Mucosa of descending colon (tissue), 3 donors: Measurements from ENCODE around the gene C17orf78. TPM values are rescaled to one million over a fixed set of nuclear protein-coding genes. Genes with fewer than 3 reads are reported as not detected.

Experiments used
- ATAC-seq: fragments of 200-7000 bp; cut with Tn5 transposase; one replicate; pipeline ENCODE4 v1.9.1; 2020; ENCODE audit warnings: mild to moderate bottlenecking, moderate library complexity
- DNase-seq, 3 donors: peaks; one replicate each; pipeline ENCODE4 v3.0.0-alpha.2; 2020
- H3K36me3 ChIP-seq: fragments of 200-600 bp; one replicate; pipeline ENCODE4 v1.8.0; 2021; ENCODE audit warnings: low read depth, mild to moderate bottlenecking
- H3K4me1 ChIP-seq: fragments of 200-600 bp; one replicate; pipeline ENCODE4 v1.8.0; 2021; ENCODE audit warnings: low read depth, mild to moderate bottlenecking
- H3K4me3 ChIP-seq: fragments of 200-600 bp; one replicate; pipeline ENCODE4 v1.8.0; 2021; ENCODE audit warnings: mild to moderate bottlenecking
- H3K9me3 ChIP-seq: fragments of 200-600 bp; one replicate; pipeline ENCODE4 v1.8.0; 2021; ENCODE audit warnings: mild to moderate bottlenecking
- intact Hi-C, 2 donors: fragments of 100-400 bp; cut with DNase I in 1 of 2; cut with micrococcal nuclease in 1 of 2; formaldehyde crosslinking; loops; one replicate each; pipeline versions ENCODE4 v1.11.0 to v1.11.1; 2022; cut with DNase I, micrococcal nuclease
- total RNA-seq, 3 donors: library from RNA; stranded (reverse); fragmentation: NEBNext Ultra II Directional in 2 of 3; extraction: Animal tissue kit (Norgen Biotek cat#: 25700) in 2 of 3; gene quantifications; one replicate each; pipeline versions ENCODE4 v1.2.1 to v1.2.4, GENCODE V29; 2021 to 2023
- TF ChIP-seq, protein P1 (sequence below): fragments of 200-600 bp; IDR thresholded peaks from one replicate; pipeline ENCODE4 v1.8.0; 2022; ENCODE audit warnings: antibody characterized with exemption, mild to moderate bottlenecking
- donor health status: DM: no; HTN: no; CAD: no; lungs with moderate emphysema.
- donor health status: DM: no; HTN: no; CAD: no.
- donor health status: DM: no; HTN: yes; CAD: no.

The C17orf78 gene
- total RNA-seq, 3 donors from 2014 or later, result not detected

GRCh38 chr17:37417852-37418251 lies 42.1 kb downstream of the C17orf78 start:
- ATAC-seq (no peak), DNase-seq (no peak)
- no peaks in the 10 kb centered on the region for H3K4me1 ChIP-seq
- TF ChIP-seq, protein P1, sequence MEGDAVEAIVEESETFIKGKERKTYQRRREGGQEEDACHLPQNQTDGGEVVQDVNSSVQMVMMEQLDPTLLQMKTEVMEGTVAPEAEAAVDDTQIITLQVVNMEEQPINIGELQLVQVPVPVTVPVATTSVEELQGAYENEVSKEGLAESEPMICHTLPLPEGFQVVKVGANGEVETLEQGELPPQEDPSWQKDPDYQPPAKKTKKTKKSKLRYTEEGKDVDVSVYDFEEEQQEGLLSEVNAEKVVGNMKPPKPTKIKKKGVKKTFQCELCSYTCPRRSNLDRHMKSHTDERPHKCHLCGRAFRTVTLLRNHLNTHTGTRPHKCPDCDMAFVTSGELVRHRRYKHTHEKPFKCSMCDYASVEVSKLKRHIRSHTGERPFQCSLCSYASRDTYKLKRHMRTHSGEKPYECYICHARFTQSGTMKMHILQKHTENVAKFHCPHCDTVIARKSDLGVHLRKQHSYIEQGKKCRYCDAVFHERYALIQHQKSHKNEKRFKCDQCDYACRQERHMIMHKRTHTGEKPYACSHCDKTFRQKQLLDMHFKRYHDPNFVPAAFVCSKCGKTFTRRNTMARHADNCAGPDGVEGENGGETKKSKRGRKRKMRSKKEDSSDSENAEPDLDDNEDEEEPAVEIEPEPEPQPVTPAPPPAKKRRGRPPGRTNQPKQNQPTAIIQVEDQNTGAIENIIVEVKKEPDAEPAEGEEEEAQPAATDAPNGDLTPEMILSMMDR, result no peak
- intact Hi-C loops, result no loop called here
- no peak overlapping the region for H3K4me3 ChIP-seq
- no peaks in the 10 kb centered on the region for H3K36me3 ChIP-seq
- H3K9me3 ChIP-seq, result no peaks in the 10 kb centered on the region

DNA sequence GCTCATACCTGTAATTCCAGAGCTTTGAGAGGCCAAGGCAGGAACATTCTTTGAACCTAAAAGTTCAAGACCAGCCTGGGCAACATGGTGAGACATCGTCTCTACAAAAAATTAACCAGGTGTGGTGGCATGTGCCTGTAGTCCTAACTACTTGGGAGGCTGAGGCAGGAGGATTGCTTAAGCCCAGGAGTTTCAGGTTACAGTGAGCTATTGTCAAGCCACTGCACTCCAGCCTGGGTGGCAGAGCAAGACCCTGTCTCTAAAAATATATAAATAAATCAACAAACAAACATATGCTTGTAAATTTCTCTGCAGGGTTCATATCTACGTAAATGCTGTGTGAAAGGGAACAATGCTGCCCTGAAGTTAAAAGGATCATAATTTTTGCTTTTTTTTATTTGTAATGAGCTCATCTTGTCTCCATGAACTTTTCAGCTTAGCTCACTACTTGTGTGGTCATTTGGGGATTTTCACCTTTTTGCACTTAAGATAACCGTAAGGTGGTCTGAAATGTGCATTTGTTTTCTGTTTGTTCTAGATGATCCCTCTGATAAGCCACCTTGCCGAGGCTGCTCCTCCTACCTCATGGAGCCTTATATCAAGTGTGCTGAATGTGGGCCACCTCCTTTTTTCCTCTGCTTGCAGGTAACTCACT lies 47.3 kb downstream of the C17orf78 start:
- no peak for DNase-seq
- TF ChIP-seq, protein P1, result no peak
- H3K9me3 ChIP-seq, result no peaks in the 10 kb centered on the region
- intact Hi-C loops, result no loop called here
- no peaks in the 10 kb centered on the region for H3K36me3 ChIP-seq
- no peak for ATAC-seq
- no peaks in the 10 kb centered on the region for H3K4me1 ChIP-seq
- H3K4me3 ChIP-seq, result no peak overlapping the region

GRCh38 chr17:37425268-37425667 lies 49.5 kb downstream of the C17orf78 start:
- TF ChIP-seq, protein P1, result no peak
- Histone ChIP-seq H3K9me3 (no peaks in the 10 kb centered on the region), H3K4me3 (no peak overlapping the region), H3K36me3 (no peaks in the 10 kb centered on the region), H3K4me1 (no peaks in the 10 kb centered on the region)
- ATAC-seq (no peak), DNase-seq (no peak)
- intact Hi-C loops, result no loop called here

DNA sequence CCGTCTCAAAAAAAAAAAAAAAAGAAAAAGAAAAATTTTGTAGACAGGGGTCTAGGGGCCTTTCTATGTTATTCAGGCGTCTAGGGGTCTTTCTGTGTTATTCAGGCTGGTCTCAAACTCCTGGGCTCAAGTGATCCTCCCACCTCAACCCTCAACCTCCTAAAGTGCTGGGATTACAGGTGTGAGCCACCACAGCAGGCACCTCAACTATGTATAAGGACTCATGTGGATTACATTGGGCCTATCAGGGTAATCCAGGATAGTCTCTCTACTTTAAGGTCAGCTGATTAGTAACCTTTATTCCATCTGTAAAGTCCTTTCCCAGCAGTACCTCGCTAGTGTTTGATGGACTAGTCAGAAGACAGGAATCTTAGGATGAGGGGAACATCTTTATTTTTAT lies 53.3 kb downstream of the C17orf78 start:
- TF ChIP-seq, protein P1, result no peak
- Histone ChIP-seq H3K4me3 (no peak overlapping the region), H3K4me1 (no peaks in the 10 kb centered on the region), H3K36me3 (no peaks in the 10 kb centered on the region), H3K9me3 (no peaks in the 10 kb centered on the region)
- DNase-seq (no peak), ATAC-seq (no peak)
- intact Hi-C loops, result no loop called here

- DNase-seq, result no peak
- H3K4me1 ChIP-seq, result no peaks in the 10 kb centered on the region
- intact Hi-C loops, result no loop called here
- no peak overlapping the region for H3K4me3 ChIP-seq
- no peaks in the 10 kb centered on the region for H3K9me3 ChIP-seq
- ATAC-seq, result no peak
- TF ChIP-seq, protein P1, result no peak
- H3K36me3 ChIP-seq, result no peaks in the 10 kb centered on the region
These were observed 53.7 kb downstream of the C17orf78 start for GRCh38 chr17:37429453-37429852.
